Brain microvascular endothelial cell (primary cell): ENCODE results near the gene ATP2B2.

ENCODE experiments used
- DNase-seq: peaks from one replicate; pipeline ENCODE4 v3.0.0-alpha.2; 2020
- H3K27ac ChIP-seq: fragments of 250-450 bp; sonication (Bioruptor Pico); 2 replicates; pipeline ENCODE4 v1.5.1; 2020; ENCODE audit warnings: mild to moderate bottlenecking, moderate library complexity
- H3K27me3 ChIP-seq: fragments of 250-450 bp; sonication (Bioruptor Pico); replicated peaks from 2 replicates; pipeline ENCODE4 v1.5.1; 2020; ENCODE audit warnings: mild to moderate bottlenecking
- H3K36me3 ChIP-seq: fragments of 250-450 bp; sonication (Bioruptor Pico); replicated peaks from 2 replicates; pipeline ENCODE4 v1.5.1; 2020; ENCODE audit warnings: mild to moderate bottlenecking
- H3K4me3 ChIP-seq: 2 replicates; pipeline ENCODE4 v1.5.1; 2011; ENCODE audit warnings: low read depth, mild to moderate bottlenecking, control low read depth, low read length, moderate library complexity
- in situ Hi-C: cut with HindIII; loops from 2 replicates; pipeline ENCODE4 v1.10.0; 2017; ENCODE audit warnings: low sequenced_read_pairs, low pct_ligation_motif_present
- TF ChIP-seq, protein P1 (sequence below): IDR thresholded peaks from 2 replicates; pipeline ENCODE4 v1.5.1; 2011; ENCODE audit warnings: low read depth, mild to moderate bottlenecking, moderate library complexity, low read length, control low read depth, inconsistent platforms; ENCODE audit errors: missing control alignments

Gene ATP2B2

DNA sequence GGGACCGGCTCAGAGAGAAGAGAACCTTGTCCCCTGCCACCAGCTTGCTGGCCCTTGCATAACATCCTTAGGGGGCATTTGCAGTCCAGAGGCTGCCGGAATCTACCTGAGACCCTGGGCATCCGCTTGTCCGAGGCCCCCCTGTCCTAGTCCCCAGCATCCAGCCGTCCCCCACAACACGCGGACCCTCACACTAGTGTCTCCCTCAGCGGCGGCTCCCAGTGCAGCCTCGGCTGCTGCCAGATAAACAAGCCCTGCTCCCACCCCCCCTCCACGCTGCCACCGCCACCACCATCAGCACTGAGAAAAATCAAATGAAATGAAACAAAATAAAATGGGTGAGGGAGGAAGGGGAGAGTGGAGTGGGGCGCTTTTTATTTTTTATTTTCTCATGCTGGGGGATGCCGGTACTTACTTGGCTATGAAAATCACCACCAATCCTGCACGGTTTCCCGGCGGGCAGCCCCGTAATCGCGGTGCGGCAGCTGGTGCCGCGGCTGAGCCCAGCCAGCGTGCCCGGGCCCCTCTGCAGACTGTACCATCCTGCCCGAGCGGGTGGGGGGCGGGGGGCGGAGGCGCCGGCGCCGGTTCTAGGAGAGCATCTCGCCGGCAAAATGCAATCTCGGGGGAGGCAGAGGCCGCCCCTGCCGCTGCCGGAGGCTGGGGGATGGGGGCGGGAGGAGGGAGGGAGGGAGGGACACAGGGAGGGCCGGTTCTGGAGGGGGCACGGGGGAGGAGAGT is at the start of gene ATP2B2:
Gene ATP2B2, minus strand, starts transcription at position 537 of the 741 bp plus-strand sequence. CDS start 56,043 bp downstream, outside the sequence.
- Histone ChIP-seq H3K36me3 (no peaks in the 10 kb centered on the region), H3K27ac (no peak within 1 kb of the TSS), H3K27me3 (peaks cover 8% of the 10 kb centered on the region), H3K4me3 (peak within 1 kb of the TSS; percentile 26)
- in situ Hi-C loops: no loop called here
- TF ChIP-seq, protein P1, sequence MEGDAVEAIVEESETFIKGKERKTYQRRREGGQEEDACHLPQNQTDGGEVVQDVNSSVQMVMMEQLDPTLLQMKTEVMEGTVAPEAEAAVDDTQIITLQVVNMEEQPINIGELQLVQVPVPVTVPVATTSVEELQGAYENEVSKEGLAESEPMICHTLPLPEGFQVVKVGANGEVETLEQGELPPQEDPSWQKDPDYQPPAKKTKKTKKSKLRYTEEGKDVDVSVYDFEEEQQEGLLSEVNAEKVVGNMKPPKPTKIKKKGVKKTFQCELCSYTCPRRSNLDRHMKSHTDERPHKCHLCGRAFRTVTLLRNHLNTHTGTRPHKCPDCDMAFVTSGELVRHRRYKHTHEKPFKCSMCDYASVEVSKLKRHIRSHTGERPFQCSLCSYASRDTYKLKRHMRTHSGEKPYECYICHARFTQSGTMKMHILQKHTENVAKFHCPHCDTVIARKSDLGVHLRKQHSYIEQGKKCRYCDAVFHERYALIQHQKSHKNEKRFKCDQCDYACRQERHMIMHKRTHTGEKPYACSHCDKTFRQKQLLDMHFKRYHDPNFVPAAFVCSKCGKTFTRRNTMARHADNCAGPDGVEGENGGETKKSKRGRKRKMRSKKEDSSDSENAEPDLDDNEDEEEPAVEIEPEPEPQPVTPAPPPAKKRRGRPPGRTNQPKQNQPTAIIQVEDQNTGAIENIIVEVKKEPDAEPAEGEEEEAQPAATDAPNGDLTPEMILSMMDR: no peak
- DNase-seq: no peak

DNA sequence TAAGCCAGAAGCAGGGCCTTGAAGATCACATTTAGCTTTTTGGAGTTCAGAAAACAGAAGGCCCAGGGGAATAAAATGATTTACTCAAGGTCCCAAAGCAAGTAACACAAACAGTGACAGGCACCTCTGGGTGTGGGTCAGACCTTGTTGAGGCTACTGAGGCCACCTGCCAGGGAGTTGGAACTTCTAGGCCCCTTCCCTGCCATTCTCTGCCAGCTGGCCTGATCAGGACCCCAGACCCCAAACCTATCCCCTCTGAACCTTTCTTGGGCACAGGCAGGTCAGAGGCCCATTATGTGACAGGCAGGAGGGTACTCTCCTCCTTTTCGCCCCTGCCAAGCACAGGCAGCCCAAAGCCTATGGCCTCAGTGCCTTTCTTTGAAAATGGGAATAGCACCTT is 49.4 kb upstream of the ATP2B2 start:
- DNase-seq: no peak
- no peaks in the 10 kb centered on the region for H3K27me3 ChIP-seq
- TF ChIP-seq, protein P1: no peak
- no peak overlapping the region for H3K27ac ChIP-seq
- in situ Hi-C loops: no loop called here
- no peaks in the 10 kb centered on the region for H3K36me3 ChIP-seq
- no peak overlapping the region for H3K4me3 ChIP-seq

DNA sequence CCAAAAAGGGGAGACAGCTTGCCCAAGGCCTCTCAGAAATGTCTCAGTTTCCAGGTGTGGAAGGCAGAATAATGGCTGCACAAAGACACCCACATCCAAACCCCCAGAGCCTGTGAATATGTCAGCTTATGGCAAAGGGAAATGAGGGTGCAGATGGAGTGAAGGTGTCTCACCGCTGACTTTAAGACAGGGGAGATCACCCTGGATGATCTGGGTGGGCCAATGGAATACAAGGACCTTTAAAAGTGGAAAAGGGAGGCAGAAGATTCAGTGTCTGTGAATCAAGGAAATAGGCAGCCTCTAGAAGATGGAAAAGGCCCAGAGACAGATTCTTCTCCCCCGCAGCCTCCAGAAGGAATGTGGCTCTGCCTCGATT is 48.8 kb upstream of the ATP2B2 start:
- no peaks in the 10 kb centered on the region for H3K27me3 ChIP-seq
- TF ChIP-seq, protein P1: no peak
- in situ Hi-C loops: no loop called here
- no peaks in the 10 kb centered on the region for H3K36me3 ChIP-seq
- H3K4me3 ChIP-seq: no peak overlapping the region
- DNase-seq: no peak
- H3K27ac ChIP-seq: no peak overlapping the region

DNA sequence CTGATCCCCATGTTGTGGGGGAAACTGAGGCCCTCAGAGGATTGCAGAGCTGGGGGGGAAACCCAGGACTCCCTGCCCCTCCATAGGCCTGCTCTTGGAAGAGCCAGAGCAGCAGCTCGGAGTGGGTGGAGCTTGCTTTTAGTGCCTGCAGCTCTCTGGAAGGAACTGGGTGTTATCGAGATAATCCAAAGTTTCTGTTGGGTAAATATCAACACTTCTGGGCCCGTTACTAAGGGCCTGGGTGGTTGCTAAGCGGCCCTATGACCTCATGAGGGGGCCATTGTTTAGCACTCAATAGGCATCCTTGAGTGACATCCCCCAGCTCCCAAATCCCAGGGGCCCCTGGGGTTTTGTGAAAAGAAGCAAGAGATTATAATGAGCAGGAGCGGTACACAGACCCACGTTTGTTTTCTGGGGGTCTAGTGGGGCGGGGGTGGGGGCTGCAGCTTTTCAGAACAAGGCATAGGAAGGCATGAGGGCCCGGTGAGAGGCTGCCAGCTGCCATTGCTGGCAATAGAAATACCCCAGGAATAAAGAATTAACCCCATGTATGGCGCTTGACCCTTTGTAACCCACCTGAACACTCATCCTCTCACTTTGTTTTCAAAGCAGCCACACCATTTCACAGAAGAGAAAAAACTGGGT is 48.3 kb upstream of the ATP2B2 start:
- no peaks in the 10 kb centered on the region for H3K36me3 ChIP-seq
- no peak overlapping the region for H3K27ac ChIP-seq
- DNase-seq: peak; percentile 11
- H3K27me3 ChIP-seq: no peaks in the 10 kb centered on the region
- TF ChIP-seq, protein P1: no peak
- in situ Hi-C loops: no loop called here
- no peak overlapping the region for H3K4me3 ChIP-seq

DNA sequence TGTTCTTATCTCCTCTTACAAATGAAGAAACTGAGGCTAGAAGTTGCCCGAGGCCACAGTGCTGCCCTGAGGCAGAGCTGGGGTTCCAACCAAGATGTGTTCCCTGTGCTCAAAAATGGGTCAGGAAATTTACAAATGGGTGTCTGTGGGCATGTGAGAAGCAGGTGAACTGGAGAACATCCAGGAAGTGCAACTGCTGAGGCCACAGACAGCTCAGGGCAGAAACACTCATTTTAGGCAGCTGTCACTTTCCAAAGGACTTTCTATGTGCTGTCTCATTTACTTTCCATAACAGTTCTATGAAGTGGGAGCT is 47.2 kb upstream of the ATP2B2 start:
- no peak overlapping the region for H3K27ac ChIP-seq
- no peaks in the 10 kb centered on the region for H3K36me3 ChIP-seq
- H3K4me3 ChIP-seq: no peak overlapping the region
- TF ChIP-seq, protein P1: no peak
- no peak for DNase-seq
- in situ Hi-C loops: no loop called here
- no peaks in the 10 kb centered on the region for H3K27me3 ChIP-seq
